Measurements from ENCODE around the gene PLEKHA8. TPM values are rescaled to one million over a fixed set of nuclear protein-coding genes. Genes with fewer than 3 reads are reported as not detected.

The PLEKHA8 gene
- total RNA-seq, 1 experiment from 2014 or later = 38.1 TPM

GRCh38 chr7:29993140-29993539 is 35.1 kb upstream of the PLEKHA8 start:
- CTCF ChIA-PET = interaction anchor here (0.7 to 1.7 kb wide), 4 partner anchors 10 to 73 kb away, joined by 3 to 5 read pairs (median 3); no protein-coding TSS in a partner anchor
- H3K27me3 Mint-ChIP-seq (ENCODE audit: low read depth) = peaks cover 18% of the 10 kb centered on the region
- DNase-seq (ENCODE audit: low spot score) = no peak
- peaks cover 8% of the 10 kb centered on the region for H3K4me1 Mint-ChIP-seq
- H3K9me3 Mint-ChIP-seq = peaks cover 41% of the 10 kb centered on the region
- TF ChIP-seq ZNF423 (CRISPR knock-in tag; IDR thresholded peaks at IDR 0.05) = no peak
- no peak for TF ChIP-seq PRRX2 (CRISPR knock-in tag; IDR thresholded peaks at IDR 0.05)
- no peak for TF ChIP-seq E2F5 (CRISPR knock-in tag; IDR thresholded peaks at IDR 0.05)
- no peak for ATAC-seq
- peaks cover 24% of the 10 kb centered on the region for H3K36me3 Mint-ChIP-seq
- POLR2A ChIA-PET = no interaction called here
- no peak overlapping the region for H3K27ac Mint-ChIP-seq
- no peak overlapping the region for H3K4me3 Mint-ChIP-seq

DNA sequence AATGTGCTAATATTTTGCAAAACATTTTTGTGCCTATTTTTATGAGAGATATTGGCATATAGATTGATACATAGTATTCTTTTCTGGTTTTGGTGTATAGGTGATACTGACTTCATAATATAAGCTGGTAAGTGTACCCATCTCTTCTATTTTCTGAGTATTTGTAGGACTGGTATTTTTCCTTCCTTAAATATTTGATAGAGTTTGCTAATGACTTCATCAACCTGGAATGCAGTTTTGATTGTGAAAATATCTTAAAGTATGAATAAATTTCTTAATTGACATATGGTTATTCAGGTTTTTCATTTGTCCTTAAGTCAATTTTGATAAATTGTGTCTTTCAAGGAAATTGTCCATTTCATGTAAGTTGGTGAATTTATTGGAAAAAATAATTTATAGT is 32.6 kb upstream of the PLEKHA8 start:
- TF ChIP-seq, protein P1, sequence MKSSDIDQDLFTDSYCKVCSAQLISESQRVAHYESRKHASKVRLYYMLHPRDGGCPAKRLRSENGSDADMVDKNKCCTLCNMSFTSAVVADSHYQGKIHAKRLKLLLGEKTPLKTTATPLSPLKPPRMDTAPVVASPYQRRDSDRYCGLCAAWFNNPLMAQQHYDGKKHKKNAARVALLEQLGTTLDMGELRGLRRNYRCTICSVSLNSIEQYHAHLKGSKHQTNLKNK (CRISPR knock-in tag; IDR thresholded peaks at IDR 0.05) = no peak
- TF ChIP-seq FOXP4 (CRISPR knock-in tag; IDR thresholded peaks at IDR 0.05) (no peak), CREM (CRISPR knock-in tag; IDR thresholded peaks at IDR 0.05) (no peak), ATF1 (CRISPR knock-in tag; IDR thresholded peaks at IDR 0.05) (no peak), PRRX2 (CRISPR knock-in tag; IDR thresholded peaks at IDR 0.05) (no peak), KAT7 (CRISPR knock-in tag; IDR thresholded peaks at IDR 0.05; ENCODE audit: borderline replicate concordance) (no peak), ATF2 (CRISPR knock-in tag; IDR thresholded peaks at IDR 0.05; ENCODE audit: borderline replicate concordance, low read depth) (no peak), E2F4 (CRISPR knock-in tag; IDR thresholded peaks at IDR 0.05; ENCODE audit: borderline replicate concordance, low read depth) (no peak), OVOL2 (CRISPR knock-in tag; IDR thresholded peaks at IDR 0.05; ENCODE audit: borderline replicate concordance) (no peak), GABPB1 (CRISPR knock-in tag; IDR thresholded peaks at IDR 0.05) (no peak), AFF4 (CRISPR knock-in tag; IDR thresholded peaks at IDR 0.05; ENCODE audit: borderline replicate concordance) (no peak), CREB1 (CRISPR knock-in tag; IDR thresholded peaks at IDR 0.05) (no peak)
- TF ChIP-seq, protein P2, sequence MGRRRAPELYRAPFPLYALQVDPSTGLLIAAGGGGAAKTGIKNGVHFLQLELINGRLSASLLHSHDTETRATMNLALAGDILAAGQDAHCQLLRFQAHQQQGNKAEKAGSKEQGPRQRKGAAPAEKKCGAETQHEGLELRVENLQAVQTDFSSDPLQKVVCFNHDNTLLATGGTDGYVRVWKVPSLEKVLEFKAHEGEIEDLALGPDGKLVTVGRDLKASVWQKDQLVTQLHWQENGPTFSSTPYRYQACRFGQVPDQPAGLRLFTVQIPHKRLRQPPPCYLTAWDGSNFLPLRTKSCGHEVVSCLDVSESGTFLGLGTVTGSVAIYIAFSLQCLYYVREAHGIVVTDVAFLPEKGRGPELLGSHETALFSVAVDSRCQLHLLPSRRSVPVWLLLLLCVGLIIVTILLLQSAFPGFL (CRISPR knock-in tag; IDR thresholded peaks at IDR 0.05; ENCODE audit: borderline replicate concordance) = no peak
- TF ChIP-seq, protein P3, sequence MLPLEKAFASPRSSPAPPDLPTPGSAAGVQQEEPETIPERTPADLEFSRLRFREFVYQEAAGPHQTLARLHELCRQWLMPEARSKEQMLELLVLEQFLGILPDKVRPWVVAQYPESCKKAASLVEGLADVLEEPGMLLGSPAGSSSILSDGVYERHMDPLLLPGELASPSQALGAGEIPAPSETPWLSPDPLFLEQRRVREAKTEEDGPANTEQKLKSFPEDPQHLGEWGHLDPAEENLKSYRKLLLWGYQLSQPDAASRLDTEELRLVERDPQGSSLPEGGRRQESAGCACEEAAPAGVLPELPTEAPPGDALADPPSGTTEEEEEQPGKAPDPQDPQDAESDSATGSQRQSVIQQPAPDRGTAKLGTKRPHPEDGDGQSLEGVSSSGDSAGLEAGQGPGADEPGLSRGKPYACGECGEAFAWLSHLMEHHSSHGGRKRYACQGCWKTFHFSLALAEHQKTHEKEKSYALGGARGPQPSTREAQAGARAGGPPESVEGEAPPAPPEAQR (CRISPR knock-in tag; IDR thresholded peaks at IDR 0.05) = no peak
- TF ChIP-seq, protein P4, sequence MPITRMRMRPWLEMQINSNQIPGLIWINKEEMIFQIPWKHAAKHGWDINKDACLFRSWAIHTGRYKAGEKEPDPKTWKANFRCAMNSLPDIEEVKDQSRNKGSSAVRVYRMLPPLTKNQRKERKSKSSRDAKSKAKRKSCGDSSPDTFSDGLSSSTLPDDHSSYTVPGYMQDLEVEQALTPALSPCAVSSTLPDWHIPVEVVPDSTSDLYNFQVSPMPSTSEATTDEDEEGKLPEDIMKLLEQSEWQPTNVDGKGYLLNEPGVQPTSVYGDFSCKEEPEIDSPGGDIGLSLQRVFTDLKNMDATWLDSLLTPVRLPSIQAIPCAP (CRISPR knock-in tag; IDR thresholded peaks at IDR 0.05) = no peak
- TF ChIP-seq, protein P5, sequence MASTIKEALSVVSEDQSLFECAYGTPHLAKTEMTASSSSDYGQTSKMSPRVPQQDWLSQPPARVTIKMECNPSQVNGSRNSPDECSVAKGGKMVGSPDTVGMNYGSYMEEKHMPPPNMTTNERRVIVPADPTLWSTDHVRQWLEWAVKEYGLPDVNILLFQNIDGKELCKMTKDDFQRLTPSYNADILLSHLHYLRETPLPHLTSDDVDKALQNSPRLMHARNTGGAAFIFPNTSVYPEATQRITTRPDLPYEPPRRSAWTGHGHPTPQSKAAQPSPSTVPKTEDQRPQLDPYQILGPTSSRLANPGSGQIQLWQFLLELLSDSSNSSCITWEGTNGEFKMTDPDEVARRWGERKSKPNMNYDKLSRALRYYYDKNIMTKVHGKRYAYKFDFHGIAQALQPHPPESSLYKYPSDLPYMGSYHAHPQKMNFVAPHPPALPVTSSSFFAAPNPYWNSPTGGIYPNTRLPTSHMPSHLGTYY (CRISPR knock-in tag; IDR thresholded peaks at IDR 0.05) = no peak
- Mint-ChIP-seq H3K9me3 (peaks cover 52% of the 10 kb centered on the region), H3K36me3 (peaks cover 27% of the 10 kb centered on the region), H3K27me3 (ENCODE audit: low read depth) (peaks cover 13% of the 10 kb centered on the region), H3K4me3 (no peak overlapping the region), H3K4me1 (peaks cover 9% of the 10 kb centered on the region), H3K27ac (no peak overlapping the region)
- DNase-seq (ENCODE audit: low spot score) (no peak), ATAC-seq (no peak)
- ChIA-PET POLR2A (no interaction called here), CTCF (no interaction called here)
